K562 (cell line): Measurements from ENCODE around the gene POT1. TPM values are rescaled to one million over a fixed set of nuclear protein-coding genes. Genes with fewer than 3 reads are reported as not detected.
A peak's percentile ranks its signal among the peaks of the same experiment; 100 is the strongest.

Experiments used
- CBFA2T2 ChIP-seq: fragments of 450-650 bp; conservative IDR thresholded peaks from 2 replicates; pipeline ENCODE4 v1.6.1; 2017; ENCODE audit warnings: mild to moderate bottlenecking
- CBX8 ChIP-seq: fragments of 200-600 bp; sonication (generic); IDR thresholded peaks from 2 replicates; pipeline ENCODE4 v1.6.1; 2012; ENCODE audit warnings: borderline replicate concordance, mixed run types, low read depth, mild to moderate bottlenecking, moderate library complexity, mixed read lengths, low read length, control low read depth, inconsistent platforms; ENCODE audit not compliant: poor library complexity, severe bottlenecking; ENCODE audit errors: extremely low read depth
- CHD2 ChIP-seq: IDR thresholded peaks from 2 replicates; pipeline ENCODE4 v1.6.1; 2011; ENCODE audit warnings: low read depth, low read length
- GABPB2 ChIP-seq: fragments of 250-450 bp; sonication (Bioruptor Pico); conservative IDR thresholded peaks from 2 replicates; pipeline ENCODE4 v1.5.1; 2021; ENCODE audit warnings: mild to moderate bottlenecking
- GTF2E2 ChIP-seq: fragments of 200-800 bp; sonication (Bioruptor generic); IDR thresholded peaks from 2 replicates; pipeline ENCODE4 v1.6.1; 2016; ENCODE audit warnings: missing genetic modification characterization, missing compliant biosample characterization
- NCOA4 ChIP-seq: fragments of 450-650 bp; IDR thresholded peaks from 2 replicates; pipeline ENCODE4 v1.6.1; 2018; ENCODE audit warnings: mild to moderate bottlenecking; ENCODE audit not compliant: partially characterized antibody
- NR1H2 ChIP-seq: sonication (generic); formaldehyde crosslinking; IDR thresholded peaks from 2 replicates; pipeline ENCODE4 v1.4.0; 2020; ENCODE audit warnings: mild to moderate bottlenecking, missing genetic modification reagents
- PHF20 ChIP-seq: fragments of 450-650 bp; IDR thresholded peaks from 2 replicates; pipeline ENCODE4 v1.6.1; 2018; ENCODE audit not compliant: partially characterized antibody
- RBFOX2 ChIP-seq: fragments of 200-400 bp; formaldehyde crosslinking; IDR thresholded peaks from 2 replicates; pipeline ENCODE4 v1.6.1; 2017; ENCODE audit warnings: low read depth, mild to moderate bottlenecking, low read length, moderate library complexity
- RBM17 ChIP-seq: fragments of 200-400 bp; formaldehyde crosslinking; IDR thresholded peaks from 2 replicates; pipeline ENCODE4 v1.6.1; 2017; ENCODE audit warnings: low read depth, mild to moderate bottlenecking, low read length, borderline replicate concordance
- SRSF3 ChIP-seq: fragments of 200-400 bp; formaldehyde crosslinking; IDR thresholded peaks from 2 replicates; pipeline ENCODE4 v1.6.1; 2016; ENCODE audit warnings: mild to moderate bottlenecking, low read length, moderate library complexity; ENCODE audit not compliant: insufficient read depth
- TCF3 ChIP-seq: sonication (generic); formaldehyde crosslinking; IDR thresholded peaks from 2 replicates; pipeline ENCODE4 v1.4.0; 2020; ENCODE audit warnings: mild to moderate bottlenecking, missing genetic modification reagents
- XRCC5 ChIP-seq: fragments of 200-400 bp; formaldehyde crosslinking; IDR thresholded peaks from 2 replicates; pipeline ENCODE4 v1.6.1; 2017; ENCODE audit warnings: low read depth, mild to moderate bottlenecking, low read length
- polyA plus RNA-seq, 8 experiments: library from polyadenylated mRNA; depleted of rRNA in 4 of 8; stranded (reverse) in 5 of 8; unstranded in 3 of 8; fragments of >200 nt; fragmentation: Nextera tagmentation in 2 of 8; fragmentation: Illumina TruSeq in 1 of 8; extraction: Ambion mirVana in 2 of 8; extraction: Trizol in 1 of 8; gene quantifications; 2 replicates each; pipeline versions ENCODE4 v1.2.1 to v1.2.3, GENCODE V29; 2011 to 2014; ENCODE audit warnings: inconsistent platforms in 1 of 8, missing spikeins in 1 of 8
- total RNA-seq, 7 experiments: library from RNA; depleted of rRNA in 6 of 7; stranded (reverse); fragments of >200 nt in 6 of 7; fragmentation: Illumina TruSeq in 2 of 7; extraction: Trizol in 2 of 7; gene quantifications; 2 replicates each; pipeline versions ENCODE4 v1.2.1 to v1.2.3, GENCODE V29; 2011 to 2021; ENCODE audit warnings: low replicate concordance in 1 of 7
- TF ChIP-seq, protein P1 (sequence below): fragments of 250-450 bp; sonication (Bioruptor Pico); IDR thresholded peaks from 2 replicates; pipeline ENCODE4 v1.5.0; 2021
- TF ChIP-seq, protein P2 (sequence below): fragments of 200-400 bp; formaldehyde crosslinking; IDR thresholded peaks from 2 replicates; pipeline ENCODE4 v1.6.1; 2017; ENCODE audit warnings: mild to moderate bottlenecking, low read depth, low read length, moderate library complexity
- TF ChIP-seq, protein P3 (sequence below): fragments of 200-800 bp; sonication (Bioruptor generic); IDR thresholded peaks from 2 replicates; pipeline ENCODE4 v1.6.1; 2016; ENCODE audit warnings: missing genetic modification characterization, missing compliant biosample characterization

The POT1 gene
- total and polyA plus RNA-seq, 9 of the 15 experiments (the other 6 are each of a cell fraction or from before 2014, with no cell fraction given): 37.9 to 140 (median 63.6) TPM

- peak; percentile 81 for TF ChIP-seq RBFOX2
- TF ChIP-seq CBFA2T2: no peak
- no peak for TF ChIP-seq GABPB2 (CRISPR knock-in tag)
- no peak for TF ChIP-seq NCOA4
- TF ChIP-seq, protein P1, sequence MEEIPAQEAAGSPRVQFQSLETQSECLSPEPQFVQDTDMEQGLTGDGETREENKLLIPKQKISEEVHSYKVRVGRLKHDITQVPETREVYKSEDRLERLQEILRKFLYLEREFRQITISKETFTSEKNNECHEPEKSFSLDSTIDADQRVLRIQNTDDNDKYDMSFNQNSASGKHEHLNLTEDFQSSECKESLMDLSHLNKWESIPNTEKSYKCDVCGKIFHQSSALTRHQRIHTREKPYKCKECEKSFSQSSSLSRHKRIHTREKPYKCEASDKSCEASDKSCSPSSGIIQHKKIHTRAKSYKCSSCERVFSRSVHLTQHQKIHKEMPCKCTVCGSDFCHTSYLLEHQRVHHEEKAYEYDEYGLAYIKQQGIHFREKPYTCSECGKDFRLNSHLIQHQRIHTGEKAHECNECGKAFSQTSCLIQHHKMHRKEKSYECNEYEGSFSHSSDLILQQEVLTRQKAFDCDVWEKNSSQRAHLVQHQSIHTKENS (CRISPR knock-in tag): no peak
- TF ChIP-seq, protein P2, sequence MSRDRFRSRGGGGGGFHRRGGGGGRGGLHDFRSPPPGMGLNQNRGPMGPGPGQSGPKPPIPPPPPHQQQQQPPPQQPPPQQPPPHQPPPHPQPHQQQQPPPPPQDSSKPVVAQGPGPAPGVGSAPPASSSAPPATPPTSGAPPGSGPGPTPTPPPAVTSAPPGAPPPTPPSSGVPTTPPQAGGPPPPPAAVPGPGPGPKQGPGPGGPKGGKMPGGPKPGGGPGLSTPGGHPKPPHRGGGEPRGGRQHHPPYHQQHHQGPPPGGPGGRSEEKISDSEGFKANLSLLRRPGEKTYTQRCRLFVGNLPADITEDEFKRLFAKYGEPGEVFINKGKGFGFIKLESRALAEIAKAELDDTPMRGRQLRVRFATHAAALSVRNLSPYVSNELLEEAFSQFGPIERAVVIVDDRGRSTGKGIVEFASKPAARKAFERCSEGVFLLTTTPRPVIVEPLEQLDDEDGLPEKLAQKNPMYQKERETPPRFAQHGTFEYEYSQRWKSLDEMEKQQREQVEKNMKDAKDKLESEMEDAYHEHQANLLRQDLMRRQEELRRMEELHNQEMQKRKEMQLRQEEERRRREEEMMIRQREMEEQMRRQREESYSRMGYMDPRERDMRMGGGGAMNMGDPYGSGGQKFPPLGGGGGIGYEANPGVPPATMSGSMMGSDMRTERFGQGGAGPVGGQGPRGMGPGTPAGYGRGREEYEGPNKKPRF: no peak
- TF ChIP-seq, protein P3, sequence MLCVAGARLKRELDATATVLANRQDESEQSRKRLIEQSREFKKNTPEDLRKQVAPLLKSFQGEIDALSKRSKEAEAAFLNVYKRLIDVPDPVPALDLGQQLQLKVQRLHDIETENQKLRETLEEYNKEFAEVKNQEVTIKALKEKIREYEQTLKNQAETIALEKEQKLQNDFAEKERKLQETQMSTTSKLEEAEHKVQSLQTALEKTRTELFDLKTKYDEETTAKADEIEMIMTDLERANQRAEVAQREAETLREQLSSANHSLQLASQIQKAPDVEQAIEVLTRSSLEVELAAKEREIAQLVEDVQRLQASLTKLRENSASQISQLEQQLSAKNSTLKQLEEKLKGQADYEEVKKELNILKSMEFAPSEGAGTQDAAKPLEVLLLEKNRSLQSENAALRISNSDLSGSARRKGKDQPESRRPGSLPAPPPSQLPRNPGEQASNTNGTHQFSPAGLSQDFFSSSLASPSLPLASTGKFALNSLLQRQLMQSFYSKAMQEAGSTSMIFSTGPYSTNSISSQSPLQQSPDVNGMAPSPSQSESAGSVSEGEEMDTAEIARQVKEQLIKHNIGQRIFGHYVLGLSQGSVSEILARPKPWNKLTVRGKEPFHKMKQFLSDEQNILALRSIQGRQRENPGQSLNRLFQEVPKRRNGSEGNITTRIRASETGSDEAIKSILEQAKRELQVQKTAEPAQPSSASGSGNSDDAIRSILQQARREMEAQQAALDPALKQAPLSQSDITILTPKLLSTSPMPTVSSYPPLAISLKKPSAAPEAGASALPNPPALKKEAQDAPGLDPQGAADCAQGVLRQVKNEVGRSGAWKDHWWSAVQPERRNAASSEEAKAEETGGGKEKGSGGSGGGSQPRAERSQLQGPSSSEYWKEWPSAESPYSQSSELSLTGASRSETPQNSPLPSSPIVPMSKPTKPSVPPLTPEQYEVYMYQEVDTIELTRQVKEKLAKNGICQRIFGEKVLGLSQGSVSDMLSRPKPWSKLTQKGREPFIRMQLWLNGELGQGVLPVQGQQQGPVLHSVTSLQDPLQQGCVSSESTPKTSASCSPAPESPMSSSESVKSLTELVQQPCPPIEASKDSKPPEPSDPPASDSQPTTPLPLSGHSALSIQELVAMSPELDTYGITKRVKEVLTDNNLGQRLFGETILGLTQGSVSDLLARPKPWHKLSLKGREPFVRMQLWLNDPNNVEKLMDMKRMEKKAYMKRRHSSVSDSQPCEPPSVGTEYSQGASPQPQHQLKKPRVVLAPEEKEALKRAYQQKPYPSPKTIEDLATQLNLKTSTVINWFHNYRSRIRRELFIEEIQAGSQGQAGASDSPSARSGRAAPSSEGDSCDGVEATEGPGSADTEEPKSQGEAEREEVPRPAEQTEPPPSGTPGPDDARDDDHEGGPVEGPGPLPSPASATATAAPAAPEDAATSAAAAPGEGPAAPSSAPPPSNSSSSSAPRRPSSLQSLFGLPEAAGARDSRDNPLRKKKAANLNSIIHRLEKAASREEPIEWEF: no peak; the same call in 1 of the 2 replicates
- TF ChIP-seq SRSF3: no peak
- TF ChIP-seq TCF3 (CRISPR knock-in tag): no peak; the same call in 1 of the 2 replicates
- TF ChIP-seq RBM17: no peak
- TF ChIP-seq PHF20: peak; percentile 96
- TF ChIP-seq GTF2E2 (tag): no peak
- peak; percentile 69 for TF ChIP-seq CHD2
- no peak; the same call in 1 of the 2 replicates for TF ChIP-seq XRCC5
- no peak for TF ChIP-seq CBX8
- TF ChIP-seq NR1H2 (CRISPR knock-in tag): no peak
Measured at GRCh38 chr7:124929467-124930172, at the start of gene POT1 (continued).
